Activated CD4-positive, alpha-beta memory T cell treated with anti-CD3 and anti-CD28 coated beads for 36 hours (primary cell): ENCODE data around the gene HOXA6. TPM values are rescaled to one million over a fixed set of nuclear protein-coding genes. Genes with fewer than 3 reads are reported as not detected.

Experiments used
- CTCF ChIA-PET: fragments of 350-600 bp; sonication (Branson Sonifier 250); formaldehyde crosslinking; loops from one replicate; lab custom pipeline; 2021; ENCODE audit warnings: antibody characterized with exemption, inconsistent platforms; lab: Charles Lee
- POLR2A ChIA-PET: fragments of 350-600 bp; sonication (Branson Sonifier 250); formaldehyde crosslinking; loops from one replicate; lab custom pipeline; 2021; ENCODE audit warnings: antibody characterized with exemption; lab: Charles Lee
- DNase-seq: peaks from one replicate; pipeline ENCODE4 v3.0.0-alpha.2; 2020
- H3K27ac Mint-ChIP-seq: one replicate; pipeline ENCODE4 v1.8.0; 2021; ENCODE audit warnings: mixed read lengths
- H3K27me3 Mint-ChIP-seq: one replicate; pipeline ENCODE4 v1.8.0; 2021; ENCODE audit warnings: mixed read lengths
- H3K36me3 Mint-ChIP-seq: one replicate; pipeline ENCODE4 v1.8.0; 2021; ENCODE audit warnings: mixed read lengths
- H3K4me1 Mint-ChIP-seq: one replicate; pipeline ENCODE4 v1.8.0; 2021; ENCODE audit warnings: low read depth, mixed read lengths
- H3K4me3 Mint-ChIP-seq: one replicate; pipeline ENCODE4 v1.8.0; 2021; ENCODE audit warnings: mild to moderate bottlenecking, mixed read lengths
- H3K9me3 Mint-ChIP-seq: one replicate; pipeline ENCODE4 v1.8.0; 2021; ENCODE audit warnings: mixed read lengths
- intact Hi-C: fragments of 100-400 bp; cut with micrococcal nuclease; formaldehyde crosslinking; loops from one replicate; pipeline ENCODE4 v1.15.1; 2023
- total RNA-seq, 2 experiments: library from RNA; stranded (reverse); gene quantifications; one replicate each; pipeline ENCODE4 v1.2.3, GENCODE V29; 2021

The HOXA6 gene
- not detected for total RNA-seq

- ChIA-PET CTCF (interaction anchor here (5.2 kb wide), 1 partner anchor 16 kb away, joined by 72 read pairs; the partner anchor contains the start of gene HOXA9), POLR2A (no interaction called here)
- peaks cover 24% of the 10 kb centered on the region for H3K4me1 Mint-ChIP-seq
- H3K27ac Mint-ChIP-seq: no peak within 1 kb of the TSS
- DNase-seq: no peak
- no peak within 1 kb of the TSS for H3K4me3 Mint-ChIP-seq
- H3K9me3 Mint-ChIP-seq: no peaks in the 10 kb centered on the region
- peaks cover 68% of the 10 kb centered on the region for H3K27me3 Mint-ChIP-seq
- no peaks in the 10 kb centered on the region for H3K36me3 Mint-ChIP-seq
- intact Hi-C loops: no loop called here
These were observed at the start of gene HOXA6 for GRCh38 chr7:27147199-27148030. HOXA6 (minus strand) TSS chr7:27147774; CDS start chr7:27147749, 25 bp downstream.

GRCh38 chr7:27196287-27196767 lies 48.8 kb upstream of the HOXA6 start:
- ChIA-PET CTCF (interaction anchor here (0.6 to 4.1 kb wide), 55 partner anchors 10 to 1396 kb away, joined by 3 to 45 read pairs (median 5); partner anchors contain the start of genes EVX1, HOXA11 and HOXA5), POLR2A (interaction anchor here (0.9 kb wide), 1 partner anchor 14 kb away, joined by 3 read pairs; no protein-coding TSS in a partner anchor)
- peak overlapping the region; percentile 26 for H3K4me3 Mint-ChIP-seq
- DNase-seq: peak; percentile 88
- intact Hi-C loops: loop anchor here (1.0 to 5.0 kb wide), 6 partner anchors 44 to 900 kb away; no protein-coding TSS in a partner anchor
- H3K4me1 Mint-ChIP-seq: peaks cover 30% of the 10 kb centered on the region
- no peaks in the 10 kb centered on the region for H3K9me3 Mint-ChIP-seq
- peaks cover 71% of the 10 kb centered on the region for H3K27me3 Mint-ChIP-seq
- H3K27ac Mint-ChIP-seq: no peak overlapping the region
- peaks cover 3% of the 10 kb centered on the region for H3K36me3 Mint-ChIP-seq

GRCh38 chr7:27194686-27195379 lies 47.3 kb upstream of the HOXA6 start:
- peak; percentile 2 for DNase-seq
- ChIA-PET POLR2A (no interaction called here), CTCF (interaction anchor here (0.6 to 4.1 kb wide), 19 partner anchors 10 to 1343 kb away, joined by 3 to 45 read pairs (median 11); partner anchors contain the start of gene HOXA11)
- Mint-ChIP-seq H3K9me3 (no peaks in the 10 kb centered on the region), H3K4me3 (no peak overlapping the region), H3K27ac (no peak overlapping the region), H3K36me3 (peaks cover 2% of the 10 kb centered on the region), H3K27me3 (peaks cover 72% of the 10 kb centered on the region), H3K4me1 (peaks cover 18% of the 10 kb centered on the region)
- intact Hi-C loops: loop anchor here (2.0 to 5.0 kb wide), 2 partner anchors 587 to 726 kb away; no protein-coding TSS in a partner anchor

- no peak for DNase-seq
- ChIA-PET POLR2A (no interaction called here), CTCF (interaction anchor here (1.4 to 4.1 kb wide), 4 partner anchors 9 to 827 kb away, joined by 5 to 45 read pairs (median 26); partner anchors contain the start of gene HOXA11)
- no peaks in the 10 kb centered on the region for H3K9me3 Mint-ChIP-seq
- H3K4me1 Mint-ChIP-seq: peaks cover 24% of the 10 kb centered on the region
- intact Hi-C loops: loop anchor here (2.0 kb wide), 1 partner anchor 727 kb away; no protein-coding TSS in a partner anchor
- no peak overlapping the region for H3K4me3 Mint-ChIP-seq
- H3K27ac Mint-ChIP-seq: no peak overlapping the region
- H3K36me3 Mint-ChIP-seq: peaks cover 2% of the 10 kb centered on the region
- H3K27me3 Mint-ChIP-seq: peaks cover 77% of the 10 kb centered on the region
These were observed 46.4 kb upstream of the HOXA6 start for GRCh38 chr7:27194002-27194352.

GRCh38 chr7:27193335-27194001 lies 45.9 kb upstream of the HOXA6 start:
- Mint-ChIP-seq H3K27me3 (peaks cover 77% of the 10 kb centered on the region), H3K36me3 (no peaks in the 10 kb centered on the region), H3K4me1 (peaks cover 27% of the 10 kb centered on the region), H3K9me3 (no peaks in the 10 kb centered on the region), H3K4me3 (no peak overlapping the region), H3K27ac (no peak overlapping the region)
- peak; percentile 6 for DNase-seq
- intact Hi-C loops: loop anchor here (2.0 kb wide), 1 partner anchor 727 kb away; no protein-coding TSS in a partner anchor
- ChIA-PET CTCF (interaction anchor here (1.5 to 4.1 kb wide), 3 partner anchors 9 to 727 kb away, joined by 5 to 45 read pairs (median 15); partner anchors contain the start of gene HOXA11), POLR2A (no interaction called here)

GRCh38 chr7:27192546-27193334 lies 45.2 kb upstream of the HOXA6 start:
- H3K36me3 Mint-ChIP-seq: no peaks in the 10 kb centered on the region
- H3K9me3 Mint-ChIP-seq: no peaks in the 10 kb centered on the region
- peak; percentile 12 for DNase-seq
- peak overlapping the region; percentile 49 for H3K4me3 Mint-ChIP-seq
- CTCF ChIA-PET: interaction anchor here (0.7 to 4.1 kb wide), 6 partner anchors 8 to 728 kb away, joined by 3 to 45 read pairs (median 4); partner anchors contain the start of gene HOXA11
- H3K4me1 Mint-ChIP-seq: peaks cover 31% of the 10 kb centered on the region
- peaks cover 77% of the 10 kb centered on the region for H3K27me3 Mint-ChIP-seq
- POLR2A ChIA-PET: no interaction called here
- no peak overlapping the region for H3K27ac Mint-ChIP-seq
- intact Hi-C loops: no loop called here

GRCh38 chr7:27191833-27192545 lies 44.4 kb upstream of the HOXA6 start:
- H3K4me3 Mint-ChIP-seq: peak overlapping the region; percentile 32
- POLR2A ChIA-PET: no interaction called here
- intact Hi-C loops: no loop called here

GRCh38 chr7:27191161-27191731 lies 43.7 kb upstream of the HOXA6 start:
- H3K4me3 Mint-ChIP-seq: no peak overlapping the region
- ChIA-PET POLR2A (no interaction called here), CTCF (interaction anchor here (1.0 to 3.5 kb wide), 3 partner anchors 8 to 40 kb away, joined by 3 to 15 read pairs (median 7); no protein-coding TSS in a partner anchor)
- no peaks in the 10 kb centered on the region for H3K9me3 Mint-ChIP-seq
- DNase-seq: peak; percentile 6
- no peak overlapping the region for H3K27ac Mint-ChIP-seq
- H3K4me1 Mint-ChIP-seq: peaks cover 38% of the 10 kb centered on the region
- no peaks in the 10 kb centered on the region for H3K36me3 Mint-ChIP-seq
- intact Hi-C loops: no loop called here
- peaks cover 79% of the 10 kb centered on the region for H3K27me3 Mint-ChIP-seq

More at GRCh38 chr7:27191833-27192545, 44.4 kb upstream of the HOXA6 start:
- DNase-seq: no peak
- Mint-ChIP-seq H3K36me3 (no peaks in the 10 kb centered on the region), H3K9me3 (no peaks in the 10 kb centered on the region), H3K27ac (no peak overlapping the region), H3K27me3 (peaks cover 78% of the 10 kb centered on the region), H3K4me1 (peaks cover 36% of the 10 kb centered on the region)
- CTCF ChIA-PET: interaction anchor here (0.7 to 3.5 kb wide), 6 partner anchors 12 to 729 kb away, joined by 3 to 15 read pairs (median 4); no protein-coding TSS in a partner anchor

- ChIA-PET CTCF (interaction anchor here (0.6 to 3.5 kb wide), 4 partner anchors 9 to 39 kb away, joined by 3 to 15 read pairs (median 5); no protein-coding TSS in a partner anchor), POLR2A (no interaction called here)
- Mint-ChIP-seq H3K4me1 (peaks cover 49% of the 10 kb centered on the region), H3K9me3 (no peaks in the 10 kb centered on the region), H3K4me3 (no peak overlapping the region), H3K27me3 (peaks cover 84% of the 10 kb centered on the region), H3K36me3 (no peaks in the 10 kb centered on the region), H3K27ac (no peak overlapping the region)
- intact Hi-C loops: loop anchor here (1.0 to 5.0 kb wide), 3 partner anchors 10 to 1328 kb away; partner anchors contain the start of genes HOXA13 and HOXA3
- peak; percentile 1 for DNase-seq
These were observed 42.6 kb upstream of the HOXA6 start for GRCh38 chr7:27189997-27190748.
